ENCODE data around the gene FAM83C.

DNA sequence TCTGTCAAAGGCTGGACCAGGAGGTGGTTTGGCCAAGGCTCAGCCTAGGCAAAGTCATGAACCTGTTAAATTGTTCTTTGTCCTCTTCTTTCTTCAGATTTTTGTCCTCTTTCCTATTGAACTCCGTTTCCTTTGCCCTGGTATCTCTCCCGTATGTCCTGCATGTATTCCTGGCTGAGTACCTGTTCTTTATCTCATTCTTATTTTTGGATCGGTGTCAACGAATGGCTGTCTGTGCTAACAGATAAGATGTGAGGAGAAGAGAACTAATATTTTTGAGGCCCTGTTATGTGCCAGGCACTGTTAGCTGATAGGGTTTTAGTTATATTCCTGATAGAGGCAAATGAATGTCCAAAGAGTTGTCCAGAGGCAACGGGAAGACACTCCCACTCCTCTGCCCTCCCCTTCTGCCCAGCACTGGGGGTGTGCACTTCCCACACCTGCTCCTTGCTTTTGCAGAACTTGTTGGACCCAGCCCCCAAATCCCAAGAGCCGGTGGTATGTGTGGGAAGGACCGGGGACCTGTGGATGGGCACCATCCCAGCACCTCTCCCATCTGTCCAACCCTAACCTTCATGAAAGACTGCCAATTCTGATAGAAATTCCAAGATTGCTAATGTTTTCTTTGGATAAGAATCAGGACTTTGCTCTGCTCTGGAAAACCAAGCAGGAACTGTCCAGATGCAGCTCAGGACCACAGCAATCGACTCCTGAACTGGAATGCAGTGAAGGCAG lies 34.9 kb downstream of the FAM83C start:
- TF ChIP-seq, protein P1, sequence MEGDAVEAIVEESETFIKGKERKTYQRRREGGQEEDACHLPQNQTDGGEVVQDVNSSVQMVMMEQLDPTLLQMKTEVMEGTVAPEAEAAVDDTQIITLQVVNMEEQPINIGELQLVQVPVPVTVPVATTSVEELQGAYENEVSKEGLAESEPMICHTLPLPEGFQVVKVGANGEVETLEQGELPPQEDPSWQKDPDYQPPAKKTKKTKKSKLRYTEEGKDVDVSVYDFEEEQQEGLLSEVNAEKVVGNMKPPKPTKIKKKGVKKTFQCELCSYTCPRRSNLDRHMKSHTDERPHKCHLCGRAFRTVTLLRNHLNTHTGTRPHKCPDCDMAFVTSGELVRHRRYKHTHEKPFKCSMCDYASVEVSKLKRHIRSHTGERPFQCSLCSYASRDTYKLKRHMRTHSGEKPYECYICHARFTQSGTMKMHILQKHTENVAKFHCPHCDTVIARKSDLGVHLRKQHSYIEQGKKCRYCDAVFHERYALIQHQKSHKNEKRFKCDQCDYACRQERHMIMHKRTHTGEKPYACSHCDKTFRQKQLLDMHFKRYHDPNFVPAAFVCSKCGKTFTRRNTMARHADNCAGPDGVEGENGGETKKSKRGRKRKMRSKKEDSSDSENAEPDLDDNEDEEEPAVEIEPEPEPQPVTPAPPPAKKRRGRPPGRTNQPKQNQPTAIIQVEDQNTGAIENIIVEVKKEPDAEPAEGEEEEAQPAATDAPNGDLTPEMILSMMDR (IDR thresholded peaks at IDR 0.05; ENCODE audit: poor library complexity): no peak
- no peak for TF ChIP-seq EZH2 (IDR thresholded peaks at IDR 0.05; ENCODE audit: borderline replicate concordance)
- no peak for TF ChIP-seq EZH2phosphoT487 (IDR thresholded peaks at IDR 0.05; ENCODE audit: low read depth, severe bottlenecking, unreplicated experiment)
